Esophagus muscularis mucosa (tissue), 4 donors: ENCODE measurements around the gene NRXN3. TPM values are rescaled to one million over a fixed set of nuclear protein-coding genes. Genes with fewer than 3 reads are reported as not detected.

Source experiments
- DNase-seq: peaks from one replicate; pipeline ENCODE4 v3.0.0-alpha.2; 2017; ENCODE audit errors: extremely low spot score
- H3K27ac ChIP-seq, 4 donors: fragments of 200-600 bp; sonication (generic); replicated peaks in 1 of 4; 1 replicate in 3 of 4; 2 replicates in 1 of 4; pipeline ENCODE4 v1.5.1; 2016 to 2019; ENCODE audit warnings: mild to moderate bottlenecking in 1 of 4
- H3K27me3 ChIP-seq, 4 donors: fragments of 200-600 bp; sonication (generic); one replicate each; pipeline versions ENCODE4 v1.5.1 to v1.6.0; 2016 to 2019
- H3K36me3 ChIP-seq, 4 donors: fragments of 200-600 bp; sonication (generic); one replicate each; pipeline ENCODE4 v1.5.1; 2016 to 2019
- H3K4me1 ChIP-seq, 4 donors: fragments of 200-600 bp; sonication (generic); one replicate each; pipeline ENCODE4 v1.5.1; 2016 to 2019
- H3K4me3 ChIP-seq, 4 donors: fragments of 200-600 bp; sonication (generic); 1 replicate in 2 of 4; 2 replicates in 2 of 4; pipeline ENCODE4 v1.5.1; 2016 to 2019; ENCODE audit warnings: mild to moderate bottlenecking in 4 of 4, moderate library complexity in 1 of 4
- H3K9me3 ChIP-seq, 4 donors: fragments of 200-600 bp; sonication (generic); 1 replicate in 3 of 4; 2 replicates in 1 of 4; pipeline ENCODE4 v1.5.1; 2016 to 2019
- EP300 ChIP-seq: sonication (generic); formaldehyde crosslinking; IDR thresholded peaks from one replicate; pipeline ENCODE4 v1.6.1; 2017; ENCODE audit warnings: antibody characterized with exemption
- POLR2A ChIP-seq: fragments of 450-650 bp; IDR thresholded peaks from one replicate; pipeline ENCODE4 v1.6.1; 2017; ENCODE audit warnings: antibody characterized with exemption, moderate library complexity, mild to moderate bottlenecking, low read depth
- POLR2AphosphoS5 ChIP-seq, 2 donors: sonication (generic); formaldehyde crosslinking; IDR thresholded peaks; one replicate each; pipeline ENCODE4 v1.6.1; 2017; ENCODE audit warnings: antibody characterized with exemption in 2 of 2
- WGBS: methylation state at CpG from one replicate; pipeline ENCODE4 v1.1.5; 2018; 5-methylcytosine and 5-hydroxymethylcytosine counted together
- intact Hi-C: fragments of 100-400 bp; cut with DNase I; formaldehyde crosslinking; loops from one replicate; pipeline ENCODE4 v1.15.1; 2023
- total RNA-seq, 4 donors: library from RNA; depleted of rRNA; stranded (reverse); fragments of >200 nt; gene quantifications; one replicate each; pipeline versions ENCODE4 v1.1.0 to v1.2.1, GENCODE V29; 2016
- TF ChIP-seq, protein P1 (sequence below), 3 experiments: fragments of 200-600 bp in 2 of 3; fragments of 450-650 bp in 1 of 3; sonication (generic) in 2 of 3; IDR thresholded peaks; one replicate each; pipeline ENCODE4 v1.5.1; 2017 to 2019; ENCODE audit warnings: antibody characterized with exemption in 3 of 3, mild to moderate bottlenecking in 2 of 3, moderate library complexity in 1 of 3

The NRXN3 gene
- total RNA-seq, 4 donors from 2014 or later, result 71.1 to 159 (median 122) TPM

DNA sequence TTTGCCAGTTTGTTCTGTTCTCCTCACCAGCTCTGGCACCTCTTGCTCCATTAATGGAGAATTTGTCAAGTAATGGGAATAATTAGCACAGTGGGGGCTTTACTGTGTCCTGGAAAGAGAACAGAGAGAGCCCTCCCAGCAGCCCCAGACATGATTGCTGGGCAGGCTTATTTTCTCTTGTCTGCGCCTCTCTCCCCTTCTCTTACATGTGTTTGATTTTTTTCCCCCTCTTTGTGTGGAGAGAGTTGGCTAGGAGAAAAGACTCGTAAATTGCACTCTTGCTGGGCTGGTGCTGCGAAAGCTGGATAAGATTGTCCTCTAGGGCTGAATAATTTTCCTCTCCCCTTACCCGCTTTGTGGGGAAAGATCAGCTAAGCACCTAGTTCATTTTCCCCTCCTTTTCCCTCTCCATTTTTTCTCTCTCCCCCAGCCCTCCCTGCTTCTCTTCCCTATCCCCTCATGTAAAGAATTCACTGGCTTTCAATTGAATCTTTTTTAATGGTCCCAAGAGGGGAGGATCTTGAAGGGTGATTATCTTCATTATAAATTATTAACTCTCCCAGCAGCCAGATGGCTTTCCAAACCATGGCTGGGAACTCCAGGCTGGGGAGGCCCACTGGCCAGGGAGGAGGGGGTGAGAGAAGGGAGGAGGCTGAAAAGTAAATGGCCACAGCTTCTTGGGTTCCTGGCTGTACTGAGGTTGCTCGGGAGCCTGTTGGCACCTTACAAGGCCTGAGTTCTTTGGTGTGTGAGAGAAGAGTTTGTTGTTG is 62.2 kb downstream of the NRXN3 start:
- TF ChIP-seq POLR2AphosphoS5 (IDR thresholded peaks at IDR 0.05) (no peak), EP300 (no peak)
- no peaks in the 10 kb centered on the region for H3K9me3 ChIP-seq
- no peaks in the 10 kb centered on the region for H3K36me3 ChIP-seq
- H3K27ac ChIP-seq, result no peak overlapping the region
- no peak overlapping the region for H3K4me3 ChIP-seq
- DNase-seq, result no peak
- WGBS, result 73% methylated on average over 5 of the region's 5 CpGs
- H3K27me3 ChIP-seq, result peaks cover 0 to 5% (median 0%) of the 10 kb centered on the region in 4 donors
- H3K4me1 ChIP-seq, result no peaks in the 10 kb centered on the region
- intact Hi-C loops, result no loop called here

DNA sequence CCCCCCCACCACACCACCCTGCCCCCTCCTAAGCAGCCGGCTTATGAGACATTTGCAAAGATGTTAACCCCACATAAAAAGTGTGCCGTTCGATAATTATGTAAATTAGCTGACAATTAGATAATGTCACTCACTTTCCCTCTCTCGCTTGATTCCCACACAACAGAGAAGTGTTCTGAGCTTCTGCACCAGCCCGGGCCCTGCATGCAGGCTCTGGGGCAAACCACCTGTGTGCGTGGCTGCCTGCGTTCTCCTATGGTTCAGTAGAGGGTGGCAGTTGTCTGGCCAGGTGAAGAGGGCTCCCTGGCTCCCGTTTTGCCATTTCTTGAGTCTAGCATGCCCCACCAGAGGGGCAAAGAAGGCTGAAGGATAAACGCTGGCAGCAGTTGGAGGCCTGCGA is 68.0 kb downstream of the NRXN3 start:
- 81% methylated on average over 10 of the region's 10 CpGs for WGBS
- no peak overlapping the region for H3K4me3 ChIP-seq
- intact Hi-C loops, result no loop called here

DNA sequence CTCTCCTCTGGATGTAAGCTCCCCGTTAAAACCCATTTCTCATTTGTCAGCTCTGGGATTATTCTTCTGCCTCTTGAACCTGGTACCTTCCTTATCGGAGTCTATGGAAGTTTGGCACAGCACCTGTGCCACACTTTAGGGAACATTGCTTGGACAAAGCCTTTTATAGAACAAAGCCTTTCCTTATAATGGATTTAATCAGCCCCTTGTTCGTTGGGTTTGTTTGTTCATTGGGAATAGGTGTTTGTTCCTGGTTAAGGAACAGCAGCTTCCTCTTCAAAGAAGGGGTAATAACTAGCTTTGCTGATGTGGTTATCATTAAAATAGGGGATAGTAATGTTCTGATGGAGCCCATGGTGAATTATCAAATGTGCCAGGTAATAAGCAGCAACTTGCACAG is 70.4 kb downstream of the NRXN3 start:
- intact Hi-C loops, result no loop called here
- TF ChIP-seq EP300 (no peak), POLR2A (no peak), POLR2AphosphoS5 (IDR thresholded peaks at IDR 0.05) (no peak)
- TF ChIP-seq, protein P1, sequence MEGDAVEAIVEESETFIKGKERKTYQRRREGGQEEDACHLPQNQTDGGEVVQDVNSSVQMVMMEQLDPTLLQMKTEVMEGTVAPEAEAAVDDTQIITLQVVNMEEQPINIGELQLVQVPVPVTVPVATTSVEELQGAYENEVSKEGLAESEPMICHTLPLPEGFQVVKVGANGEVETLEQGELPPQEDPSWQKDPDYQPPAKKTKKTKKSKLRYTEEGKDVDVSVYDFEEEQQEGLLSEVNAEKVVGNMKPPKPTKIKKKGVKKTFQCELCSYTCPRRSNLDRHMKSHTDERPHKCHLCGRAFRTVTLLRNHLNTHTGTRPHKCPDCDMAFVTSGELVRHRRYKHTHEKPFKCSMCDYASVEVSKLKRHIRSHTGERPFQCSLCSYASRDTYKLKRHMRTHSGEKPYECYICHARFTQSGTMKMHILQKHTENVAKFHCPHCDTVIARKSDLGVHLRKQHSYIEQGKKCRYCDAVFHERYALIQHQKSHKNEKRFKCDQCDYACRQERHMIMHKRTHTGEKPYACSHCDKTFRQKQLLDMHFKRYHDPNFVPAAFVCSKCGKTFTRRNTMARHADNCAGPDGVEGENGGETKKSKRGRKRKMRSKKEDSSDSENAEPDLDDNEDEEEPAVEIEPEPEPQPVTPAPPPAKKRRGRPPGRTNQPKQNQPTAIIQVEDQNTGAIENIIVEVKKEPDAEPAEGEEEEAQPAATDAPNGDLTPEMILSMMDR (IDR thresholded peaks at IDR 0.05), result no peak
- DNase-seq, result no peak
- Histone ChIP-seq H3K4me3 (no peak overlapping the region), H3K27ac (no peak overlapping the region), H3K9me3 (no peaks in the 10 kb centered on the region), H3K36me3 (no peaks in the 10 kb centered on the region), H3K27me3 (no peaks in the 10 kb centered on the region), H3K4me1 (no peaks in the 10 kb centered on the region)
- WGBS, result 68% methylated on average over 3 of the region's 3 CpGs

More for the DNA sequence above, 68.0 kb downstream of the NRXN3 start:
- no peaks in the 10 kb centered on the region for H3K36me3 ChIP-seq
- H3K4me1 ChIP-seq, result no peaks in the 10 kb centered on the region
- H3K27me3 ChIP-seq, result no peaks in the 10 kb centered on the region
- no peak for DNase-seq
- no peak overlapping the region for H3K27ac ChIP-seq
- no peaks in the 10 kb centered on the region for H3K9me3 ChIP-seq
- TF ChIP-seq, protein P1 (IDR thresholded peaks at IDR 0.05), result no peak
- TF ChIP-seq POLR2A, result no peak
- no peak for TF ChIP-seq EP300

DNA sequence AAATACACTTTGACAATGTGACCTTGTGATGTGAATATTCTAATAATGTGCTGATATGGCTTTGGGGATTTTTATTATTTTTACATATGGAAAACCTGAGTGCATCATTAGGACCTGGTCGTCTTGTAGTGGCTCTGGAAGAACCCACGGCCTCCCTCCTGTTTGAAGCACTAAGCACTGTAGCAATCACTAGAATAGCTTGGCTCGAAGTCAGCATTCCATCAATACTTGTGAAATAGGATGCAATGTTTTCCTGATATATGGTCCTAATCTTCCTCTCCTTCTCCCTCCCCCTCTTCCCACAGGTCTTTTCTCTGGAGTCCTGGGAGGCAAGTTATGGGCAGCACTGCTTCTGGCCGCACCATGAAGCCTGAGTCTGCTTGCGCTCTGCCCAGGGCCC is 71.9 kb downstream of the NRXN3 start:
- no peak overlapping the region for H3K27ac ChIP-seq
- H3K4me1 ChIP-seq, result no peaks in the 10 kb centered on the region
- WGBS, result 67% methylated on average over 5 of the region's 5 CpGs

DNA sequence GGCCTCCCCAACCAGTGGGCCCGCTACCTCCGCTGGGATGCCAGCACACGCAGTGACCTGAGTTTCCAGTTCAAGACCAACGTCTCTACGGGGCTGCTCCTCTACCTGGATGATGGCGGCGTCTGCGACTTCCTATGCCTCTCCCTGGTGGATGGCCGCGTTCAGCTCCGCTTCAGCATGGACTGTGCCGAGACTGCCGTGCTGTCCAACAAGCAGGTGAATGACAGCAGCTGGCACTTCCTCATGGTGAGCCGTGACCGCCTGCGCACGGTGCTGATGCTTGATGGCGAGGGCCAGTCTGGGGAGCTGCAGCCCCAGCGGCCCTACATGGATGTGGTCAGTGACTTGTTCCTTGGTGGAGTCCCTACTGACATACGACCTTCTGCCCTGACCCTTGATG is 73.0 kb downstream of the NRXN3 start:
- Histone ChIP-seq H3K9me3 (no peaks in the 10 kb centered on the region), H3K27me3 (no peaks in the 10 kb centered on the region), H3K4me1 (no peaks in the 10 kb centered on the region), H3K36me3 (no peaks in the 10 kb centered on the region), H3K27ac (no peak overlapping the region), H3K4me3 (no peak overlapping the region)
- DNase-seq, result no peak
- TF ChIP-seq POLR2A, result no peak
- TF ChIP-seq POLR2AphosphoS5 (IDR thresholded peaks at IDR 0.05), result no peak
- TF ChIP-seq, protein P1 (IDR thresholded peaks at IDR 0.05), result no peak
- no peak for TF ChIP-seq EP300
- 94% methylated on average over 18 of the region's 20 CpGs for WGBS
- intact Hi-C loops, result no loop called here

More for the DNA sequence above, 71.9 kb downstream of the NRXN3 start:
- intact Hi-C loops, result no loop called here
- Histone ChIP-seq H3K4me3 (no peak overlapping the region), H3K9me3 (no peaks in the 10 kb centered on the region), H3K27me3 (no peaks in the 10 kb centered on the region), H3K36me3 (no peaks in the 10 kb centered on the region)
- no peak for TF ChIP-seq EP300
- DNase-seq, result no peak

DNA sequence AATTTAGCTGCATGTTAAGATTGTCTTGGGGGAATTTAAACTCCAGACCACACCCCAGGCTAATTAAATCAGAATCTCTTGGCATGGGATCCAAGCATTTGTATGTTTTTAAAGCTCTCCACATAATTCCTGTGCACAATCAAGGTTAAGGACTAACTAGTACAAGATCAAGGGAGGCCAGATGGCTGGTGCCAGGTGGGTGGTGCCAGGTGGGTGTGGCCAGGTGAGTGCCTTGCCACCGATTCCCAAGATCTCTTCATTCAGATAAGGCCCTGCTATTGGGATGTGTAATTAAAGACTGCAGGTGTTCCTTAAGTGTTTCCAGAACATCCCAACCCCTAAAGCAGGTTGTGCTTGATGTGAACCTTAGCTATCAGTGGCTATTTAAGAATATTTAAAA is 75.1 kb downstream of the NRXN3 start:
- no peak overlapping the region for H3K27ac ChIP-seq
- H3K27me3 ChIP-seq, result peaks cover 0 to 12% (median 0%) of the 10 kb centered on the region in 4 donors
- intact Hi-C loops, result no loop called here
- no peaks in the 10 kb centered on the region for H3K9me3 ChIP-seq
- 56% methylated on average over 1 of the region's 1 CpG for WGBS
- H3K4me3 ChIP-seq, result no peak overlapping the region
- no peaks in the 10 kb centered on the region for H3K4me1 ChIP-seq
- no peaks in the 10 kb centered on the region for H3K36me3 ChIP-seq
- DNase-seq, result no peak
- no peak for TF ChIP-seq POLR2A
- no peak for TF ChIP-seq EP300
- TF ChIP-seq POLR2AphosphoS5 (IDR thresholded peaks at IDR 0.05), result no peak
- TF ChIP-seq, protein P1 (IDR thresholded peaks at IDR 0.05), result no peak
